Skeletal muscle tissue (tissue), 4 donors: ENCODE data around the gene TPPP. TPM values are rescaled to one million over a fixed set of nuclear protein-coding genes. Genes with fewer than 3 reads are reported as not detected.
"Not testable (repeated sequence)": the region's sequence is repeated elsewhere in the genome, so short reads cannot be mapped to it uniquely, and the experiment has no call there.

ENCODE experiments used
- H3K27ac ChIP-seq: one replicate; pipeline ENCODE4 v1.7.0; 2013; ENCODE audit warnings: mild to moderate bottlenecking, low read depth, low read length, inconsistent platforms
- H3K27me3 ChIP-seq, 3 donors: one replicate each; pipeline ENCODE4 v1.7.0; 2013; ENCODE audit warnings: low read length in 3 of 3; ENCODE audit not compliant: control insufficient read depth in 3 of 3, insufficient read depth in 3 of 3
- H3K36me3 ChIP-seq, 3 donors: one replicate each; pipeline ENCODE4 v1.7.0; 2013; ENCODE audit warnings: low read length in 3 of 3; ENCODE audit not compliant: control insufficient read depth in 3 of 3, insufficient read depth in 3 of 3
- H3K4me1 ChIP-seq, 3 donors: one replicate each; pipeline ENCODE4 v1.7.0; 2013; ENCODE audit warnings: low read length in 3 of 3, mild to moderate bottlenecking in 3 of 3; ENCODE audit not compliant: control insufficient read depth in 3 of 3, insufficient read depth in 3 of 3
- H3K4me3 ChIP-seq, 3 donors: one replicate each; pipeline ENCODE4 v1.7.0; 2013; ENCODE audit warnings: low read length in 3 of 3
- H3K9ac ChIP-seq, 3 donors: one replicate each; pipeline ENCODE4 v1.7.0; 2013; ENCODE audit warnings: low read length in 3 of 3, mild to moderate bottlenecking in 3 of 3, moderate library complexity in 2 of 3, low read depth in 1 of 3
- H3K9me3 ChIP-seq, 3 donors: one replicate each; pipeline ENCODE4 v1.7.0; 2013; ENCODE audit warnings: low read length in 3 of 3; ENCODE audit not compliant: control insufficient read depth in 3 of 3
- total RNA-seq: library from RNA; depleted of rRNA; stranded (reverse); fragments of >200 nt; gene quantifications from one replicate; pipeline ENCODE4 v1.2.3, GENCODE V29; 2014
- donor health status: Osteomylitis.

The TPPP gene
- total RNA-seq, 1 donor from 2014 or later, result 3.7 TPM

DNA sequence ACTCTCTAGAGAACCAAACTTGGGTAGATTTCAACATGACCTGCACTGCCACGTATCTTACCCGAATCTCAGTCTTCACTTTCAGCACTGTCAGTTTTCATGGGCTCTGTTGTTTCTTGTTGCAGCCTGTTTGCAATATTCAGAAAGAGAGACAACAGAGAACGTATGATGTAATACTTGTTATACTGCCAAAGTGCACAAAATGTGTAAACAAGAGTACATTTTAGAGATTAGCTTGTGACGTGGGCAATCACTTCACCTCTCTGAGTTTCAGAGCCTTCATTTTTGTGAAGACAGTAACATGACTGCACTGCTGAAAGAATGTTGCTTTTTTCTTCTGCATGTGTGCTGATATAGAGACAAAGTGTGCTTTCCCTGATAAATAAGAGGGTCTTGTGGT is 23.6 kb upstream of the TPPP start:
- not testable (repeated sequence) for H3K36me3 ChIP-seq, H3K4me3 ChIP-seq, H3K27me3 ChIP-seq, H3K9ac ChIP-seq, H3K9me3 ChIP-seq, H3K27ac ChIP-seq, H3K4me1 ChIP-seq

DNA sequence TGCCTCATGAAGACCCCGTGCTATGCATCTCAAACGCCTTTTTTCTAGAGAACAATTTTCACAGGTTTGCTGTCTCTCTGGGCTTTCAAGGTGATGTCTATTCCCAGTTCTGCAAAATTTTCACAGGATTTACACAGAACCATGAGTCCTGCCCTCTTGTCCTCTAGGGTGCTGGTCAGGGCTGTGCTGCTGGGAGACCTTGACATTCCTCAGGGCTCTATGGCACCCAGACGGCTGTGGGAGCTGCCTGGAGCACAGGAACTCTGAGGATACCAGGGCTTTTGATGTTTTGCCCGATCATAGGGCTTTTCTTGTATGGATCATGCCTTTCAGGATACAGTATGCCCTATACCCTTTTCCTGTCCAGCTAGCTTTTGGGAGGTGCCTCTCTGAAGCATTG is 22.5 kb upstream of the TPPP start:
- H3K9me3 ChIP-seq, H3K27ac ChIP-seq, H3K36me3 ChIP-seq, H3K4me3 ChIP-seq, H3K27me3 ChIP-seq, H3K4me1 ChIP-seq, H3K9ac ChIP-seq: not testable (repeated sequence)

DNA sequence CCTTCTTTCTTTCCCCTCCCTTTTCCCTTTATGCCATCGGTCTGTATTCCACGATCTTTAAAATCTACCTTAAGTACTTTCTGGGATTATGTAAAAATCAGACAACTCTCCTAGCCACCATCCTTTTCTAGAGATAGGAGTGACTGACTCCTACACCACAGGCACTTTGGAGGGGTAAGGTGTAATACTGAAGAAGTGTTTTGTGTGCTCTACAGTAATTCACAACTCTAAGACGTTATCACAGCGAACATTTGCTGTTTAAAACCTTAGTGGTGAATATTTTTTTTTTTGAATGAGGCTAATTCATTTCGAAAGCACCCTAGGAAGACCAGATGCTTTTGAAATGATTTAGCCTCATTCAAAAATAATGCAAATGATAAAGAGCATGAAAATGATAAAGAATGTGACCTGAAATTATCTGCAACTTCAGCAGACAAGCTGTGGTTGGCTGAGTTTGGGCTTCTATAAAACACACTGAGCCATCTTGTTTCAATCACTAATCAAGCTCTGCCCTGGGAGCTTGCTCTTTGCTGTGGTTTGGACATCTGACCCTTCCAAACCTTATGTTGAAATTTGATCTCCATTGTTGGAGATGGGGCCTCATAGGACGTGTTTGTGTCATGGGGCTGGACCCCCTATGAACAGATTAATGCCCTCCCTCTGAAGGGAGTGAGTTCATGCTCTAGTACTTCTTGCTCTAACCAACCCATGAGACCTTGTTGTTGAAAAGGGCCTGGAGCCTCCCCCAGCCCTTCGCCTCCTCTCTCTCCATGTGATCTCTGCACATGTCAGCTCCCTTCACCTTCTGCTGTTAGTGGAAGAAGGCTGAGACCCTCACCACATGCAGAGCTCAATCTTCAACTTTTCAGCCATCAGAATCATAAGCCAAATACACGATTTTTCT is 21.3 kb upstream of the TPPP start:
- H3K36me3 ChIP-seq, H3K4me1 ChIP-seq, H3K9ac ChIP-seq, H3K4me3 ChIP-seq, H3K27me3 ChIP-seq, H3K9me3 ChIP-seq, H3K27ac ChIP-seq: not testable (repeated sequence)

DNA sequence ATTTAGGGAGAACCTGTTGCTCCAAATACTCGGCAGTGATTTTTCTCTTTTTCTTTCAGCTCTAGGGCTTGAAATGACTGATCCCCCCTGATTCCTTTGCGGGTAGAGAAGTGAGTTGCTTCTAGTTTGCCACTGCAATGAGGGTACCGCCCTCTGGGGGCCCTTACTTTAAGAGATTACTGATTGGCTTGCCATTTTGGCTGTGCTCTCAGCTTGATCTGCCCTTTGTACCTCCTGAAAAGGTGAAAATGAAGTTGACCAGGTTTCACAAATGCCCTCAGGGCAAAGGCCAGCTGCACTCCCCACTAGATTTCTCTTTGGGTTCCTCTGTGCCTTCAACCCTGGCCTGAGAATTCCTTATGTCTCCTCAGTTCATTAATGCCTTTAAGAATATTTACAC is 20.5 kb upstream of the TPPP start:
- not testable (repeated sequence) for H3K36me3 ChIP-seq, H3K4me1 ChIP-seq, H3K9me3 ChIP-seq, H3K27me3 ChIP-seq, H3K4me3 ChIP-seq, H3K9ac ChIP-seq, H3K27ac ChIP-seq

DNA sequence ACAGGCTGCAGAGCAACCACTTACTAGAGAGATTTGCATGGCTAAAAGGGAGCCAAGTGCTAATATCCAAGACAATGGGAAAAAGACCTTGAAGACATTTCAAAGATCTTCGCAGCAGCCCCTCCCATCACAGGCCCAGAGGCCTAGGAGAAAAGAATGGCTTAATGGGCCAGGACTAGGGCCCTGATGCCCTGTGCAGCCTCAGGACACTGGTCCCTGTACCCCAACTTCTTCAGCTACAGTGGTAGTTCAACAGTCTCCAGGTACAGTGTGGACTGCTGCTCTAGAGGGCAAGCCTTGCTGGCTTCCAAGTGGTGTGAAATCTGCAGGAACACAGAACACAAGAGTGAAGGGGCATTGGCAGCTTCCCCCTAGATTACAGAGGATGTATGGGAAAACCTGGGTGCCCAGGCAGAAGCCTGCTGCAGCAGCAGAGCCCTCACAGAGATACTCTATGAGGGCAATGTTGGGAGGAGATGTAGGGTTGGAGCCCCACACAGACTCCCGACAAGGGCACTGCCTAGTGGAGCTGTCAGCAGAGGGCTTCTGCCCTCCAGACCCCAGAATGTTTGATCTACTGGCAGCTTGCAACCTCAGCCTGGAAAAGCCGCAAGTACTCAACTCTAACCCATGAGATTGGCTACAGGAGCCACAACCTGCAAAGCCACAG is 15.8 kb upstream of the TPPP start:
- not testable (repeated sequence) for H3K9ac ChIP-seq, H3K9me3 ChIP-seq, H3K27ac ChIP-seq, H3K4me1 ChIP-seq, H3K36me3 ChIP-seq, H3K27me3 ChIP-seq, H3K4me3 ChIP-seq

DNA sequence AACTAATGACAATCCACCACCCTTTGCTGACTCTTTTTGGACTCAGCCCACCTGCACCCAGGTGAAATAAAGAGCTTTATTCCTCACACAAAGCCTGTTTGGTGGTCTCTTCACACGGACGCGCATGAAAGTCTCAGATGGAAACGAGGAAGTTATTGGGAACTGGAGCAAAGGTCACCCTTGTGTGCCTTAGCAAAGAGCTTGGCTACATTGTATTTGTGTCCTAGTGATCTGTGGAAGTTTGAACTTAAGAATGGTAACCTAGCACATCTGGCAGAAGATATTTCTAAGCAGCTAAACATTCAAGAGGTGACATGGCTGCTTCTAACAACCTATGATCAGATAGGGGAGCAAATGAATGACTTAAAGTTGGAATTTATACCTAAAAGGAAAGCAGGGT is 15.2 kb upstream of the TPPP start:
- not testable (repeated sequence) for H3K9me3 ChIP-seq, H3K9ac ChIP-seq, H3K36me3 ChIP-seq, H3K4me3 ChIP-seq, H3K4me1 ChIP-seq, H3K27me3 ChIP-seq, H3K27ac ChIP-seq

DNA sequence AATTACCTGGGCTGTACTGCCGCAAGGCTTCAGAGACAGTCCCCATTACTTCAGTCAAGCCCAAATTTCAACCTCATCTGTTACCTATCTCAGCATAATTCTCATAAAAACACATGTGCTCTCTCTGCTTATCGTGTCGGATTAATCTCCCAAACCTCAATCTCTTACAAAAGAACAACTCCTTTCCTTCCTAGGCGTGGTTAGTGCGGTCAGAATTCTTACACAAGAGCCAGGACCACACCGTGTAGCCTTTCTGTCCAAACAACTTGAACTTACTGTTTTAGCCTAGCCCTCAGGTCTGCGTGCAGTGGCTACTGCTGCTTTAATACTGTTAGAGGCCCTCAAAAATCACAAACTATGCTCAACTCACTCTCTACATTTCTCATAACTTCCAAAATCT is 13.0 kb upstream of the TPPP start:
- H3K9ac ChIP-seq, H3K4me1 ChIP-seq, H3K36me3 ChIP-seq, H3K9me3 ChIP-seq, H3K27me3 ChIP-seq, H3K27ac ChIP-seq, H3K4me3 ChIP-seq: not testable (repeated sequence)

DNA sequence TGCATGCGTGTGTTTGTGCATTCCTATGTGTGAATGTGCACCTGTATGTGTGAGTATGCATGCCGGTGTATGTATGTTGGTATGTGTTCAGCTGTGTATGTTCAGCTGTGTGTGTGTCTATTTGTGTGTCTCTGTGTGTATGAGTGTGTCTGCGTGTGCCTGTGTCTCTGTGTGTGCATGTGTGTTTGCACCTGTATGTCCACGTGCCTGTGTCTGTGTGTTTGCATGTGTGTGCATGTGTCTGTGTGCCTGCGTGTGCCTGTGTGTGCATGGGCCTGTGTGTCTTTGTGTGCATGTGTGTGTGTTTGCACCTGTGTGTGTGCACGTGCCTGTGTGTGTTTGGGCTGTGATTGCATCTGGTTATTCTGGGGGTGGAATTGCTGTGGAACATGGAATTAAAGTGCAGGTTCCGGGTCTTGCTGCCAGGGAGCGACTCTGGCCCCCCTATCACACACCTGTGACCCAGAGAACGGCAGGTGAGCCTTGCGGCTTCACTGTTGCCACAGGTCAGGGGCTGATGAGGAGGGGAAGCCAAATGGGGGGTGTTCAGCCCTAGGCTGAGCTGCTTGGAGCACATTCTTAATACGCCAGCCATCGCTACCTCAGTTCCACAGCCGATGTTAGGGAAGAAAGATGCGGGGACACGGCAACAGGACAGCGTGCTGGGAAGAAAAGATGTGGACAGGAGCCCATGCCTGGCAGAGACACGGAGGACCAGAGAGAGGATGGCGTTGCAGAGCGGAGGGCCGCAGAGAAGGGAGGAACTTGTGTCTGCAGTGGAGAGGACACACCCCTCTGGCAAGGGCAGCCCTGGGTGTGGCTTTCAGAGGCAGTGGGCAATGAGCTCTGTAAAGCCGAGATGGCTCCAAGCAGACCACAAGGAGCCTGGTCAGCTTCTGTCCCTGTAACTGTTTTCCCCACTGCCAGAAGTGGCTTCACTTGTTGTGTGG is 3.9 kb upstream of the TPPP start:
- H3K4me1 ChIP-seq, H3K9me3 ChIP-seq, H3K27ac ChIP-seq, H3K4me3 ChIP-seq, H3K27me3 ChIP-seq, H3K36me3 ChIP-seq, H3K9ac ChIP-seq: not testable (repeated sequence)

DNA sequence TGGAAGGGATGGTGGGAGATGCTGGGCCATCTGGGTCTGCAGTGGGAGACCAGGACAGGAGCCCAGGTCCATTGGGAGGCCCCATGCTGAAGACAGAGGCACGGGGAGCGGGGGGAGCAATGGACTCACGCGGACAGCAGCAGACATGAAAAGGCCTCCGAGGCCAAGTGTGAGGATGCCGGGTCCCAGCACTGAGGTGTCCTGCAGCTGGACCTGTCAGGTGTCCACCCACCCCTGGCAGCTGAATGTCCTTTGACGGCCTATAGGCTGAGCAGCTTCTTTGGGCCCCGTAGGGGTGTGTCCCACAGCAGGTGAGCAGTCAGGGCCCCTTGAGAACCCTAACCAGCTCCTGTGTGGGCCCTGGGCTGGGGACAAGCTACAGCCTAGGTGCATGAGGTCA is 3.0 kb upstream of the TPPP start:
- not testable (repeated sequence) for H3K9ac ChIP-seq, H3K27me3 ChIP-seq, H3K27ac ChIP-seq, H3K36me3 ChIP-seq, H3K4me3 ChIP-seq, H3K4me1 ChIP-seq, H3K9me3 ChIP-seq

DNA sequence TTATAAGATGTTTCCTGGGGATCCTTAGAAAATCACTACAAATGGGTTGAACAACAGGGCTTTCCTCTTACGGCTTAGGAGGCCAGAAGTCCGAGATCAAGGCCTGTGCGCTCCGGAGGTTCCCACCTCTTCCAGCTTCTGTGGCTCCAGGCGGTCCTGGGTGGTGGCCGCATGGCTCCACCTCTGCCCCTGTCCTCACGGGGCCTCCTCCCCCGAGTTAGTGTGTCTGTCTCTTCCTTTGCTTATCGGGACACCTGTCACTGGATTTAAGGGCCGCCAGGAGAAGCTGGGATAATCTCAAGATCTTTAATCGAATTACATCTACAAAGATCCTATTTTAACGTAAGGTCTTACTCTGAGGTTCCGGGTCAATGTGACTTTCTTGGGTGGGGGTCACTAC is 2.3 kb upstream of the TPPP start:
- H3K9ac ChIP-seq, H3K4me3 ChIP-seq, H3K27me3 ChIP-seq, H3K27ac ChIP-seq, H3K36me3 ChIP-seq, H3K9me3 ChIP-seq, H3K4me1 ChIP-seq: not testable (repeated sequence)
